KBM-7 (cell line): Measurements from ENCODE around the gene PHF21B.
A peak's percentile ranks its signal among the peaks of the same experiment; 100 is the strongest.

Experiments
- DNase-seq: peaks from one replicate; pipeline ENCODE4 v3.0.0-alpha.2; 2015
- in situ Hi-C: fragments of 300-500 bp; cut with MboI; formaldehyde crosslinking; loops from 2 replicates; pipeline ENCODE4 v1.14.3; 2020; ENCODE audit warnings: low sequenced_read_pairs, low pct_unique_long_range_greater_than_20kb, mixed read lengths

PHF21B gene

GRCh38 chr22:44995105-44995514 lies 14.7 kb downstream of the PHF21B start:
- in situ Hi-C loops, result no loop called here
- no peak for DNase-seq

GRCh38 chr22:44994399-44995104 lies 15.3 kb downstream of the PHF21B start:
- in situ Hi-C loops, result no loop called here
- no peak for DNase-seq

GRCh38 chr22:44992166-44992565 lies 17.6 kb downstream of the PHF21B start:
- DNase-seq, result no peak
- in situ Hi-C loops, result no loop called here

GRCh38 chr22:44991218-44991617 lies 18.6 kb downstream of the PHF21B start:
- no peak for DNase-seq
- in situ Hi-C loops, result no loop called here

- no peak for DNase-seq
- in situ Hi-C loops, result no loop called here
These were observed 19.0 kb downstream of the PHF21B start for GRCh38 chr22:44990810-44991209.

GRCh38 chr22:44990328-44990727 lies 19.5 kb downstream of the PHF21B start:
- in situ Hi-C loops, result no loop called here
- DNase-seq, result no peak

GRCh38 chr22:44988671-44989070 lies 21.1 kb downstream of the PHF21B start:
- in situ Hi-C loops, result no loop called here
- DNase-seq, result no peak

- DNase-seq, result no peak
- in situ Hi-C loops, result no loop called here
These were observed 22.9 kb downstream of the PHF21B start for GRCh38 chr22:44986926-44987325.

GRCh38 chr22:44985906-44986527 lies 23.8 kb downstream of the PHF21B start:
- no peak for DNase-seq
- in situ Hi-C loops, result no loop called here

- DNase-seq, result no peak
- in situ Hi-C loops, result no loop called here
These were observed 25.8 kb downstream of the PHF21B start for GRCh38 chr22:44983878-44984482.

- DNase-seq, result no peak
These were observed 27.4 kb downstream of the PHF21B start for GRCh38 chr22:44982445-44982844.

GRCh38 chr22:44981857-44982256 lies 27.9 kb downstream of the PHF21B start:
- DNase-seq, result no peak
- in situ Hi-C loops, result no loop called here

More at GRCh38 chr22:44982445-44982844, 27.4 kb downstream of the PHF21B start:
- in situ Hi-C loops, result no loop called here

- no peak for DNase-seq
- in situ Hi-C loops, result no loop called here
These were observed 30.7 kb downstream of the PHF21B start for GRCh38 chr22:44979154-44979553.

GRCh38 chr22:44975427-44976262 lies 34.2 kb downstream of the PHF21B start:
- in situ Hi-C loops, result no loop called here
- DNase-seq, result peak; percentile 93

GRCh38 chr22:44974454-44974853 lies 35.4 kb downstream of the PHF21B start:
- DNase-seq, result no peak
- in situ Hi-C loops, result no loop called here

GRCh38 chr22:44973829-44974228 lies 36.0 kb downstream of the PHF21B start:
- no peak for DNase-seq
- in situ Hi-C loops, result no loop called here

- DNase-seq, result no peak
- in situ Hi-C loops, result no loop called here
These were observed 37.3 kb downstream of the PHF21B start for GRCh38 chr22:44972363-44973083.

GRCh38 chr22:44971651-44972362 lies 38.0 kb downstream of the PHF21B start:
- DNase-seq, result no peak
- in situ Hi-C loops, result no loop called here
